Neutrophil (primary cell): ENCODE results near the gene JAG1.

Experiments
- H3K27ac ChIP-seq: fragments of 200-600 bp; sonication (generic); 2 replicates; pipeline ENCODE4 v1.5.1; 2016; ENCODE audit warnings: mild to moderate bottlenecking, moderate library complexity
- H3K27me3 ChIP-seq: fragments of 200-600 bp; sonication (generic); 2 replicates; pipeline ENCODE4 v1.6.0; 2016; ENCODE audit warnings: mild to moderate bottlenecking
- H3K36me3 ChIP-seq: fragments of 200-600 bp; sonication (generic); 2 replicates; pipeline ENCODE4 v1.5.1; 2017
- H3K4me1 ChIP-seq, 2 experiments: fragments of 200-600 bp in 1 of 2; sonication (generic) in 1 of 2; 1 replicate in 1 of 2; 2 replicates in 1 of 2; pipeline versions ENCODE4 v1.5.1 to v1.6.1; 2013 to 2016; ENCODE audit warnings: low read depth in 1 of 2, low read length in 1 of 2, mild to moderate bottlenecking in 1 of 2, moderate library complexity in 1 of 2; ENCODE audit not compliant: control insufficient read depth in 1 of 2, insufficient read depth in 1 of 2
- H3K4me3 ChIP-seq, 2 experiments: fragments of 200-600 bp in 1 of 2; sonication (generic) in 1 of 2; 1 replicate in 1 of 2; 2 replicates in 1 of 2; pipeline ENCODE4 v1.5.1; 2013 to 2016; ENCODE audit warnings: low read depth in 1 of 2, low read length in 1 of 2, mild to moderate bottlenecking in 1 of 2, moderate library complexity in 1 of 2
- H3K9me3 ChIP-seq: fragments of 200-600 bp; sonication (generic); 2 replicates; pipeline ENCODE4 v1.5.1; 2016
- TF ChIP-seq, protein P1 (sequence below): fragments of 200-600 bp; sonication (generic); IDR thresholded peaks from 2 replicates; pipeline ENCODE4 v1.5.1; 2016; ENCODE audit warnings: antibody characterized with exemption

JAG1 gene

DNA sequence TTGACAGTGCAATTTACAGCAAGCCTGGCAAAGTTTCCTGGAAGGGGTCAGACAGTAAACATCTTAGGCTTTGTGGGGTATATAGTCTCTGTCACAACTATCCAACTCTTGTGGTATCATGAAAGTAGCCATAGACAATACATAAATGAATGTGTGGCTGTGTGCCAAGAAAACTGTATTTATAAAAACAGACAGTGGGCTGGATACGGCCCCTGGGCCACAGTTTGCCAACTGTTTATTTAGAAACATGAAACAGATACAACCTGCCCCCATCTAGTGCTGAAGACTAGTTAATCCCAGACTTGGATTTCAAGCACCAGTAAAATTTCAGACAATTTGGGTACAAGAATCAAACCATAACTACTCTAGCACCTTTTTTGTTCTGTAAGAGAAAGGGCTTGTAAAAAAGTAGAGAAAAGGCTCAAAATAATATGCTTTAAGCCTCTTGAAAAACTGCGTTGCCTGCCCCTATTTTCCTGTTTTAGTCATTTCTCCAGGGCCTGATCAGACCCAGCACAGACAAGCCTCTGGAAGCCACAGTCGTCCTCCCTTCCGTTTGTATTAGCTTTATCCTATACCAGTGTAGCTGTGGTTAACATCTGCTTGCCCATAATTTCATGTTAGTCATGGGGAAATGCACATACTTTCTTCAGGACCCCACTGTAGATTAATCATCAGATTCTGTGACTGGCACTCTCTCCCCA lies 30.8 kb downstream of the JAG1 start:
- Histone ChIP-seq H3K4me3 (no peak overlapping the region), H3K4me1 (no peaks in the 10 kb centered on the region), H3K27ac (no peak overlapping the region), H3K9me3 (no peaks in the 10 kb centered on the region), H3K27me3 (no peaks in the 10 kb centered on the region), H3K36me3 (peaks cover 99% of the 10 kb centered on the region)
- TF ChIP-seq, protein P1, sequence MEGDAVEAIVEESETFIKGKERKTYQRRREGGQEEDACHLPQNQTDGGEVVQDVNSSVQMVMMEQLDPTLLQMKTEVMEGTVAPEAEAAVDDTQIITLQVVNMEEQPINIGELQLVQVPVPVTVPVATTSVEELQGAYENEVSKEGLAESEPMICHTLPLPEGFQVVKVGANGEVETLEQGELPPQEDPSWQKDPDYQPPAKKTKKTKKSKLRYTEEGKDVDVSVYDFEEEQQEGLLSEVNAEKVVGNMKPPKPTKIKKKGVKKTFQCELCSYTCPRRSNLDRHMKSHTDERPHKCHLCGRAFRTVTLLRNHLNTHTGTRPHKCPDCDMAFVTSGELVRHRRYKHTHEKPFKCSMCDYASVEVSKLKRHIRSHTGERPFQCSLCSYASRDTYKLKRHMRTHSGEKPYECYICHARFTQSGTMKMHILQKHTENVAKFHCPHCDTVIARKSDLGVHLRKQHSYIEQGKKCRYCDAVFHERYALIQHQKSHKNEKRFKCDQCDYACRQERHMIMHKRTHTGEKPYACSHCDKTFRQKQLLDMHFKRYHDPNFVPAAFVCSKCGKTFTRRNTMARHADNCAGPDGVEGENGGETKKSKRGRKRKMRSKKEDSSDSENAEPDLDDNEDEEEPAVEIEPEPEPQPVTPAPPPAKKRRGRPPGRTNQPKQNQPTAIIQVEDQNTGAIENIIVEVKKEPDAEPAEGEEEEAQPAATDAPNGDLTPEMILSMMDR = no peak

DNA sequence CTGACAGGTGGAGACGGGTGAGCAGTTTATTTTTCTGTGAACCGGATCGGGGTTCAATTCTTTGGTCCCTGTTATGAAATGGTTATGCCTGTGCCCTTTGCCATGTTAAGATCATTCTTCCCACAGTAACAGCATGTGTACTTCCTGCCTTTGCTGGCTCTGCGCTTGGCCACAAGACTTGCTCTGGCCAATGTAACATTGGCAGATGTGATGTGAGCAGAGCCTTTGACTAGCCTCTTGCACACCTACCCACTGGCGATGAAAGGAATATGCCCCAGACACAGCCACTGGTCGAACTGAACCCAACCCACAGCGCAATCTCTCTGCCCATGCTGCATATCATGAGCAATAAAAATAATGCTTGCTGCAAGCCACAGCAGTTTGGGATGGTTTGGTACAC lies 31.9 kb downstream of the JAG1 start:
- H3K27ac ChIP-seq = no peak overlapping the region
- TF ChIP-seq, protein P1 = no peak
- peaks cover 99% of the 10 kb centered on the region for H3K36me3 ChIP-seq
- no peaks in the 10 kb centered on the region for H3K27me3 ChIP-seq
- H3K4me3 ChIP-seq = no peak overlapping the region
- no peaks in the 10 kb centered on the region for H3K9me3 ChIP-seq
- H3K4me1 ChIP-seq = no peaks in the 10 kb centered on the region

GRCh38 chr20:10641467-10641866 lies 32.3 kb downstream of the JAG1 start:
- TF ChIP-seq, protein P1 = no peak
- H3K36me3 ChIP-seq = peaks cover 99% of the 10 kb centered on the region
- no peak overlapping the region for H3K4me3 ChIP-seq
- no peak overlapping the region for H3K27ac ChIP-seq
- H3K9me3 ChIP-seq = no peaks in the 10 kb centered on the region
- no peaks in the 10 kb centered on the region for H3K27me3 ChIP-seq
- no peaks in the 10 kb centered on the region for H3K4me1 ChIP-seq

DNA sequence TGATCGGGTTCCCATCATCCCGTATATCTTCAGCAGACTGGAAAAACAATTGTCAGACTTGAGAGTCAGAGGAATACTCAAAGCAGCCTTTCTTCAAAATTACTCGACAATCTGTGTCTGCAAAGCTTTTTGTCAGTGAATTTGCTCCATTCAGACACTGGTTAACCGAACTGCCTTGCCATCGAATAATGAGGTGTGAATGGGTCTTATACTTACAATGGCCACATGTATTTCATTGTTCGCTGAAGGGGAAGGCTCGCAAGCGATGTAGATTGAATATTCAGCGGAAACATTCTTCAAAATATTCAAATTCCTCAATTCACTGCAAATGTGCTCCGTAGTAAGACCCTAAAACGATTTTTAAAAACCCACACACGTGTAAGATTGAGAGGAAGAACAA lies 32.9 kb downstream of the JAG1 start:
- H3K4me1 ChIP-seq = no peaks in the 10 kb centered on the region
- no peak overlapping the region for H3K27ac ChIP-seq
- no peaks in the 10 kb centered on the region for H3K9me3 ChIP-seq
- H3K4me3 ChIP-seq = no peak overlapping the region
- TF ChIP-seq, protein P1 = no peak
- H3K36me3 ChIP-seq = peaks cover 93% of the 10 kb centered on the region
- H3K27me3 ChIP-seq = no peaks in the 10 kb centered on the region

DNA sequence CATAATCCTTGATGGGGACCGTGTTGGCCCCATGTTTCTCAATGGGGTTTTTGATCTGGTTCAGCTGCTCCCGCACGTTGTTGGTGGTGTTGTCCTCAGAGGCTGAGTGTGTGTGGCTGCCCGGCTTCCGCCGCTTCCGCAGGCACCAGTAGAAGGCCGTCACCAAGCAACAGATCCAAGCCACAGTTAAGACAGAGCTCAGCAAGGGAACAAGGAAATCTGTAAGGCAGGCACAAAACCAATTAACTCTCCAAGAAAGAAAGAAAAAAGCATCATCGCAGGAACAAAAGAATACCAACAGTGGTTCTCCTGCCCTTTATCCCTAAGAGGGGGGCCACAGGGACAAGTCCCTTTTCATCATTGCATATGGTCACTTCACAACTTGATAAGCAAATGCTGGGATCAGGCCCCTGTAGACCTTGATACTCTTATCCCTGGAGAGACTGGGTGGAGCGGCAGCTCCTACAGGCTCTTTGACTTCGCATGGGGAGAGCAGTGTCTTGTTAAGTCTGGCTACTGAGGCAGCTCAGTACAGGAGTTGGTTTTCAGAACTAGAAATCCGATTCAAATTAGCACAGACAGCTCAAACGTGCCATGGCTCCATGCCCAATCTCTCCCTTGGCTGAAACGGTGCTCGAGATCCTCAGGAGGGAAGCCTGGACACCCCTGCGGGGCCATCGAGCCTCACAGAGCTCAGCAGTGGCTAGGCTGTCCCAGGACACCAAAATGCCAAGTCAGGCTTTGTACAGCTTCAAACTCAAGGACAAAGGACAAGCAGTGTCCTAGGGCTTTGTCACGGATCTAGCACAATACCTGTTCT lies 33.9 kb downstream of the JAG1 start:
- no peaks in the 10 kb centered on the region for H3K4me1 ChIP-seq
- H3K27ac ChIP-seq = no peak overlapping the region
- TF ChIP-seq, protein P1 = no peak
- no peak overlapping the region for H3K4me3 ChIP-seq
- H3K9me3 ChIP-seq = no peaks in the 10 kb centered on the region
- H3K36me3 ChIP-seq = peaks cover 84% of the 10 kb centered on the region
- no peaks in the 10 kb centered on the region for H3K27me3 ChIP-seq
